OCI-LY7 (cell line): ENCODE data around the gene BFSP1.

Source experiments
- CTCF ChIP-seq: fragments of 200-600 bp; sonication (generic); conservative IDR thresholded peaks from 2 replicates; pipeline ENCODE4 v1.5.1; 2014; ENCODE audit warnings: mild to moderate bottlenecking, antibody characterized with exemption, low read length, moderate library complexity, mixed read lengths
- EZH2phosphoT487 ChIP-seq: fragments of 200-600 bp; sonication (generic); IDR thresholded peaks from 2 replicates; pipeline ENCODE4 v1.6.1; 2018; ENCODE audit warnings: low read depth, borderline replicate concordance, mild to moderate bottlenecking, mixed run types, antibody characterized with exemption, low read length, moderate library complexity, mixed read lengths

GRCh38 chr20:17513939-17514338, 17.2 kb downstream of the BFSP1 start:
- TF ChIP-seq CTCF (no peak), EZH2phosphoT487 (no peak)
